OCI-LY3 (cell line): ENCODE results near the gene SDK1.

ENCODE experiments used
- CTCF ChIP-seq: fragments of 200-600, 300-600 bp; sonication (generic); IDR thresholded peaks from 2 replicates; pipeline ENCODE4 v1.5.1; 2014; ENCODE audit warnings: antibody characterized with exemption, low read length, low read depth
- EZH2phosphoT487 ChIP-seq: fragments of 200-600 bp; shearing (Covaris generic); IDR thresholded peaks from 2 replicates; pipeline ENCODE4 v1.6.1; 2018; ENCODE audit warnings: antibody characterized with exemption, mixed run types, low read depth

DNA sequence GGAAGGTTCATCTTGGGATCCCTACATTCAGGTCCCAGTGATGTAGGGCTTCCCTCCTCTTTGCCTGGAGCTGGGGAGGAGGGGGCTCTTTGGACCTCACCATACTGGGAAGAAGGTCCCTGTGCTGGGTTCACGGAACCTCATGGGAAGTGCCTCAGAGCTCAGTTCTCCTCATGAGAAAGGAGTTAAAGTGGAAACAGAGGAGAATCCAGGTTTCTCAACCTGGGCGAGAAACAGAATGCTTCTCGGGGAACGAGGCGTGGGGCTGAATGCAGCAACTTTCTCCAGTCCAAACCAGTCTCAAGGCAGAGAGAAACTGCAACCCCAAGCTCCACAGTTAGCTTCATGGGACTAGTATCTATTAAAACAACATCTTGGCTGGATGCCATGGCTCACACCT, 998.4 kb downstream of the SDK1 start:
- TF ChIP-seq CTCF: no peak
- no peak for TF ChIP-seq EZH2phosphoT487
